Endothelial cell of umbilical vein (primary cell): Measurements from ENCODE around the gene SDC3. TPM values are rescaled to one million over a fixed set of nuclear protein-coding genes. Genes with fewer than 3 reads are reported as not detected.

Source experiments
- BruUV-seq: library from RNA; stranded (reverse); fragments of 400-500 nt; replicated peaks from 2 replicates; lab custom pipeline; 2021; lab: Mats Ljungman, UMichigan
- CTCF ChIA-PET: fragments of 300-600, 350-600 bp; sonication (Branson Sonifier 250); formaldehyde crosslinking; loops from one replicate; lab custom pipeline; 2021; ENCODE audit warnings: antibody characterized with exemption, inconsistent platforms; lab: Charles Lee
- POLR2A ChIA-PET: fragments of 300-600, 350-600 bp; sonication (Branson Sonifier 250); formaldehyde crosslinking; loops from one replicate; lab custom pipeline; 2021; ENCODE audit warnings: antibody characterized with exemption, inconsistent platforms; lab: Charles Lee
- DNase-seq: peaks from one replicate; pipeline ENCODE4 v3.0.0-alpha.2; 2011; ENCODE audit warnings: low read depth, low spot score
- FAIRE-seq: peaks from 2 replicates; lab custom pipeline; 2011; peaks lifted over from hg19 to GRCh38; lab: Jason Lieb, UNC
- H2AFZ ChIP-seq: 2 replicates; pipeline ENCODE4 v1.6.0; 2012; ENCODE audit warnings: low read depth, low read length, control low read depth, inconsistent platforms
- H3K27ac ChIP-seq: 2 replicates; pipeline ENCODE4 v1.5.1; 2011; ENCODE audit warnings: low read depth, mild to moderate bottlenecking, control low read depth, low read length, moderate library complexity; ENCODE audit not compliant: insufficient read depth
- H3K27me3 ChIP-seq, 2 experiments: 2 replicates each; pipeline versions ENCODE4 v1.6.0 to v1.6.1; 2011; ENCODE audit warnings: low read length in 2 of 2, mixed read lengths in 1 of 2; ENCODE audit not compliant: control insufficient read depth in 2 of 2, insufficient read depth in 2 of 2
- H3K36me3 ChIP-seq, 2 experiments: 2 replicates in 1 of 2; 3 replicates in 1 of 2; pipeline ENCODE4 v1.5.1; 2011; ENCODE audit warnings: low read length in 2 of 2, mild to moderate bottlenecking in 1 of 2, moderate library complexity in 1 of 2; ENCODE audit not compliant: control insufficient read depth in 2 of 2, insufficient read depth in 2 of 2; ENCODE audit errors: extremely low read depth in 1 of 2
- H3K4me1 ChIP-seq: 3 replicates; pipeline ENCODE4 v1.5.1; 2011; ENCODE audit warnings: mild to moderate bottlenecking, low read length; ENCODE audit not compliant: control insufficient read depth, insufficient read depth; ENCODE audit errors: extremely low read depth
- H3K4me2 ChIP-seq: 2 replicates; pipeline ENCODE4 v1.6.1; 2011; ENCODE audit warnings: low read length, control low read depth, mixed read lengths; ENCODE audit not compliant: insufficient read depth
- H3K4me3 ChIP-seq, 3 experiments: fragments of 200-600 bp in 1 of 3; sonication (generic), shearing (Covaris generic) in 1 of 3; replicated peaks in 1 of 3; 2 replicates each; pipeline ENCODE4 v1.5.1; 2011 to 2016; ENCODE audit warnings: control low read depth in 3 of 3, low read length in 3 of 3, mild to moderate bottlenecking in 2 of 3, inconsistent platforms in 1 of 3, low read depth in 1 of 3, moderate library complexity in 1 of 3; ENCODE audit not compliant: insufficient read depth in 1 of 3
- H3K79me2 ChIP-seq: 2 replicates; pipeline ENCODE4 v1.6.0; 2012; ENCODE audit warnings: low read length, inconsistent platforms; ENCODE audit not compliant: control insufficient read depth, insufficient read depth
- H3K9ac ChIP-seq: replicated peaks from 2 replicates; pipeline ENCODE3; 2011; ENCODE audit warnings: low read length, control low read depth; ENCODE audit not compliant: insufficient read depth; ENCODE audit errors: extremely low read depth
- H3K9me1 ChIP-seq: replicated peaks from 3 replicates; pipeline ENCODE4 v1.6.0; 2011; ENCODE audit warnings: mild to moderate bottlenecking, low read length; ENCODE audit not compliant: control insufficient read depth, insufficient read depth; ENCODE audit errors: extremely low read depth
- H3K9me3 ChIP-seq: replicated peaks from 2 replicates; pipeline ENCODE4 v1.5.1; 2012; ENCODE audit warnings: low read length, inconsistent platforms; ENCODE audit not compliant: control insufficient read depth, insufficient read depth
- H4K20me1 ChIP-seq: replicated peaks from 2 replicates; pipeline ENCODE3; 2011; ENCODE audit warnings: mild to moderate bottlenecking, low read length; ENCODE audit not compliant: control insufficient read depth, insufficient read depth; ENCODE audit errors: extremely low read depth
- CTCF ChIP-seq, 2 donors: IDR thresholded peaks; 1 replicate in 1 of 2; 2 replicates in 1 of 2; pipeline ENCODE4 v1.5.1; 2011; ENCODE audit warnings: low read length in 2 of 2, mild to moderate bottlenecking in 2 of 2, moderate library complexity in 2 of 2, control low read depth in 1 of 2, inconsistent platforms in 1 of 2, low read depth in 1 of 2; ENCODE audit not compliant: insufficient read depth in 1 of 2; ENCODE audit errors: extremely low read depth in 1 of 2
- EZH2 ChIP-seq: IDR thresholded peaks from 2 replicates; pipeline ENCODE4 v1.6.1; 2012; ENCODE audit warnings: borderline replicate concordance, low read depth, mild to moderate bottlenecking, moderate library complexity, low read length, inconsistent platforms; ENCODE audit not compliant: severe bottlenecking
- FOS ChIP-seq: IDR thresholded peaks from 2 replicates; pipeline ENCODE4 v1.6.1; 2011; ENCODE audit warnings: mild to moderate bottlenecking, low read length, moderate library complexity, borderline replicate concordance; ENCODE audit not compliant: insufficient read depth
- GATA2 ChIP-seq: IDR thresholded peaks from 2 replicates; pipeline ENCODE4 v1.7.0; 2011; ENCODE audit warnings: low read depth, mild to moderate bottlenecking, moderate library complexity, mixed read lengths, low read length; ENCODE audit not compliant: insufficient read length, insufficient read depth
- JUN ChIP-seq: IDR thresholded peaks from 2 replicates; pipeline ENCODE4 v1.6.1; 2011; ENCODE audit warnings: borderline replicate concordance, low read depth; ENCODE audit not compliant: insufficient read length, insufficient read depth
- MAX ChIP-seq: IDR thresholded peaks from 2 replicates; pipeline ENCODE4 v1.6.1; 2011; ENCODE audit not compliant: insufficient read depth, insufficient read length
- MYC ChIP-seq: IDR thresholded peaks from one replicate; pipeline ENCODE4 v1.6.1; 2011; ENCODE audit warnings: mild to moderate bottlenecking, low read depth, low read length
- POLR2A ChIP-seq: IDR thresholded peaks from 2 replicates; pipeline ENCODE4 v1.6.1; 2012; ENCODE audit warnings: low read depth, mild to moderate bottlenecking, control low read depth, low read length
- POLR2AphosphoS5 ChIP-seq: IDR thresholded peaks from 2 replicates; pipeline ENCODE4 v1.6.1; 2012; ENCODE audit warnings: low read depth, mild to moderate bottlenecking, control low read depth, low read length, moderate library complexity; ENCODE audit not compliant: insufficient read depth
- dilution Hi-C: fragments of 300-500 bp; cut with MboI; formaldehyde crosslinking; loops from one replicate; pipeline ENCODE4 v1.15.0; 2019; ENCODE audit warnings: low sequenced_read_pairs; ENCODE audit not compliant: extremely low pct_ligation_motif_present
- intact Hi-C: fragments of 100-400 bp; cut with micrococcal nuclease; formaldehyde crosslinking; loops from one replicate; pipeline ENCODE4 v1.10.0; 2022
- polyA plus RNA-seq, 4 experiments: library from polyadenylated mRNA; depleted of rRNA in 3 of 4; stranded (reverse) in 3 of 4; unstranded in 1 of 4; fragments of >200 nt; gene quantifications; 2 replicates each; pipeline versions ENCODE4 v1.2.1 to v1.2.3, GENCODE V29; 2011 to 2012; ENCODE audit warnings: missing spikeins in 1 of 4
- total RNA-seq: library from RNA; stranded (reverse); gene quantifications from 2 replicates; pipeline ENCODE4 v1.2.3, GENCODE V29; 2021

Gene SDC3
- total and polyA plus RNA-seq, 2 donors (not counting 3 experiments of a cell fraction or from before 2014, with no cell fraction given) = 7.1 to 25.9 TPM

DNA sequence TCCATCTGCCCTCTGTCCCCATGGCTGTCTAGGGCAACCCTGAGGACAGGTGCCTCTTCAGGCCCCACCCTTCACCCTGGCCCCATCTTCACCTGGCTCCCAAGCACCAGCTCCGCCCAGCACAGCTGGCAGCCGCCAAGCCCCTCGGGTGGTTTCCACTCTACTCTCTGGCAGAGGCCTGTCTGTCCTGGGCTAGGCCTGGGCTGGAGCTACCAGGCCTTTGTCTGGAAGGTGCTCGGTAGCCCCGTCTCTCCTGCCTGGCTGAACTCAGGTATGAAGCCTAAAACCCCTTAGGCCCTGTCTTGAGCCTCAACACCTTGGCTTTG, 17.4 kb downstream of the SDC3 start:
- ChIA-PET CTCF (interaction anchor here (1.4 to 2.0 kb wide), 2 partner anchors 90 to 111 kb away, joined by 3 to 10 read pairs; no protein-coding TSS in a partner anchor), POLR2A (no interaction called here)
- Histone ChIP-seq H3K9ac (no peak overlapping the region), H3K4me3 (no peak overlapping the region), H3K4me2 (no peak overlapping the region), H3K9me3 (no peaks in the 10 kb centered on the region), H3K27ac (no peak overlapping the region), H3K27me3 (no peaks in the 10 kb centered on the region), H2AFZ (no peak overlapping the region), H3K79me2 (no peaks in the 10 kb centered on the region), H3K9me1 (no peaks in the 10 kb centered on the region), H3K4me1 (no peaks in the 10 kb centered on the region), H4K20me1 (no peaks in the 10 kb centered on the region), H3K36me3 (no peaks in the 10 kb centered on the region)
- intact Hi-C loops (no loop called here), dilution Hi-C loops (no loop called here)
- no peak for TF ChIP-seq MYC
- TF ChIP-seq JUN = no peak
- TF ChIP-seq POLR2A = no peak
- no peak for TF ChIP-seq CTCF (IDR thresholded peaks at IDR 0.05; ENCODE audit: extremely low read depth in 1 of 2, insufficient read depth in 1 of 2, low read depth in 1 of 2, low read length in 2 of 2)
- no peak for TF ChIP-seq FOS
- no peak for TF ChIP-seq MAX
- no peak for TF ChIP-seq GATA2
- TF ChIP-seq POLR2AphosphoS5 = no peak
- TF ChIP-seq EZH2 = no peak
- BruUV-seq = no TSS peak
- FAIRE-seq = no peak
- DNase-seq = no peak
